Measurements from ENCODE around the gene SBK3. TPM values are rescaled to one million over a fixed set of nuclear protein-coding genes. Genes with fewer than 3 reads are reported as not detected.

Gene SBK3
- total RNA-seq, 6 donors from 2014 or later: 0.30 to 1.6 (median 0.94) TPM; not detected in 3

- ATAC-seq (ENCODE audit: low FRiP score in 2 of 2) (no peak), DNase-seq (peak in 1 of 2 donors; percentile 81)
- 92 to 97% methylated on average over 18 to 48 of the region's 56 CpGs for WGBS, 2 donors
- Histone ChIP-seq H3K4me1 (peaks cover 6 to 9% (median 9%) of the 10 kb centered on the region in 4 donors), H3K9me3 (no peaks in the 10 kb centered on the region), H3K27ac (no peak overlapping the region), H3K4me3 (no peak overlapping the region), H3K27me3 (no peaks in the 10 kb centered on the region), H3K36me3 (no peaks in the 10 kb centered on the region)
- TF ChIP-seq POLR2AphosphoS5 (IDR thresholded peaks at IDR 0.05): no peak
These were observed 15.6 kb downstream of the SBK3 start for GRCh38 chr19:55529636-55530234.

- 33 to 36% methylated on average over 15 of the region's 15 CpGs for whole genome bisulfite sequencing, 2 donors
- no peaks in the 10 kb centered on the region for H3K36me3 ChIP-seq
- TF ChIP-seq CTCF (IDR thresholded peaks at IDR 0.05) (no peak), EP300 (IDR thresholded peaks at IDR 0.05) (no peak), POLR2A (IDR thresholded peaks at IDR 0.05) (no peak), POLR2AphosphoS5 (IDR thresholded peaks at IDR 0.05) (no peak)
- no peak overlapping the region for H3K27ac ChIP-seq
- H3K4me1 ChIP-seq: peaks cover 6 to 9% (median 9%) of the 10 kb centered on the region in 4 donors
- ATAC-seq (ENCODE audit: low FRiP score in 2 of 2): no peak
- H3K27me3 ChIP-seq: no peaks in the 10 kb centered on the region
- H3K4me3 ChIP-seq: no peak overlapping the region
- no peak for DNase-seq
- no peaks in the 10 kb centered on the region for H3K9me3 ChIP-seq
These were observed 17.1 kb downstream of the SBK3 start for GRCh38 chr19:55528030-55528803.

- 80 to 81% methylated on average over 22 of the region's 22 CpGs for WGBS, 2 donors
- H3K9me3 ChIP-seq: no peaks in the 10 kb centered on the region
- no peak for TF ChIP-seq CTCF (IDR thresholded peaks at IDR 0.05)
- no peak for TF ChIP-seq POLR2AphosphoS5 (IDR thresholded peaks at IDR 0.05)
- TF ChIP-seq POLR2A (IDR thresholded peaks at IDR 0.05): no peak
- TF ChIP-seq EP300 (IDR thresholded peaks at IDR 0.05): no peak
- H3K27me3 ChIP-seq: no peaks in the 10 kb centered on the region
- H3K27ac ChIP-seq: no peak overlapping the region
- peaks cover 6 to 9% (median 9%) of the 10 kb centered on the region in 4 donors for H3K4me1 ChIP-seq
- no peaks in the 10 kb centered on the region for H3K36me3 ChIP-seq
- ATAC-seq (ENCODE audit: low FRiP score in 2 of 2): no peak
- no peak for DNase-seq
- H3K4me3 ChIP-seq: no peak overlapping the region
These were observed 17.9 kb downstream of the SBK3 start for GRCh38 chr19:55527197-55528029.

- Histone ChIP-seq H3K4me3 (no peak overlapping the region), H3K36me3 (no peaks in the 10 kb centered on the region), H3K27me3 (no peaks in the 10 kb centered on the region), H3K4me1 (peaks cover 6 to 9% (median 9%) of the 10 kb centered on the region in 4 donors), H3K27ac (no peak overlapping the region), H3K9me3 (no peaks in the 10 kb centered on the region)
- DNase-seq (peak; percentile 50 to 84), ATAC-seq (ENCODE audit: low FRiP score in 2 of 2) (peak; percentile 59 to 62)
- WGBS, 2 donors: 27 to 36% methylated on average over 25 to 31 of the region's 35 CpGs
- TF ChIP-seq POLR2A (IDR thresholded peaks at IDR 0.05): no peak
- no peak for TF ChIP-seq EP300 (IDR thresholded peaks at IDR 0.05)
- no peak for TF ChIP-seq POLR2AphosphoS5 (IDR thresholded peaks at IDR 0.05)
- TF ChIP-seq CTCF (IDR thresholded peaks at IDR 0.05): no peak
These were observed 18.8 kb downstream of the SBK3 start for GRCh38 chr19:55526216-55527196.

All from upper lobe of left lung (tissue), 6 donors.